Upper lobe of right lung (tissue), 1 donor: Measurements from ENCODE around the gene MECR. TPM values are rescaled to one million over a fixed set of nuclear protein-coding genes. Genes with fewer than 3 reads are reported as not detected.
"Not testable (repeated sequence)": the region's sequence is repeated elsewhere in the genome, so short reads cannot be mapped to it uniquely, and the experiment has no call there.

Experiments used
- ATAC-seq: fragments of 200-7000 bp; cut with Tn5 transposase; one replicate; pipeline ENCODE4 v1.9.1; 2020; ENCODE audit warnings: mild to moderate bottlenecking, moderate library complexity
- DNase-seq: peaks from one replicate; pipeline ENCODE4 v3.0.0-alpha.2; 2020
- H3K27ac ChIP-seq: fragments of 200-600 bp; one replicate; pipeline ENCODE4 v1.8.0; 2022
- H3K27me3 ChIP-seq: fragments of 200-600 bp; one replicate; pipeline ENCODE4 v1.8.0; 2022; ENCODE audit warnings: mild to moderate bottlenecking
- H3K36me3 ChIP-seq: fragments of 200-600 bp; one replicate; pipeline ENCODE4 v1.8.0; 2022
- H3K4me1 ChIP-seq: fragments of 200-600 bp; one replicate; pipeline ENCODE4 v1.8.0; 2022
- H3K4me3 ChIP-seq: fragments of 200-600 bp; one replicate; pipeline ENCODE4 v1.8.0; 2022; ENCODE audit warnings: mild to moderate bottlenecking
- H3K9me3 ChIP-seq: fragments of 200-600 bp; one replicate; pipeline ENCODE4 v1.8.0; 2022
- intact Hi-C: fragments of 100-400 bp; cut with DNase I; formaldehyde crosslinking; loops from one replicate; pipeline ENCODE4 v1.11.0; 2022
- total RNA-seq: library from RNA; stranded (reverse); fragmentation: NEBNext Ultra II Directional; extraction: Animal tissue kit (Norgen Biotek cat#: 25700); gene quantifications from one replicate; pipeline ENCODE4 v1.2.1, GENCODE V29; 2021
- TF ChIP-seq, protein P1 (sequence below): fragments of 200-600 bp; IDR thresholded peaks from one replicate; pipeline ENCODE4 v1.8.0; 2022; ENCODE audit warnings: antibody characterized with exemption
- donor health status: DM: no; HTN: yes; CAD: no; lungs with severe emphysema.

Gene MECR
- total RNA-seq, 1 donor from 2014 or later = 16.5 TPM

DNA sequence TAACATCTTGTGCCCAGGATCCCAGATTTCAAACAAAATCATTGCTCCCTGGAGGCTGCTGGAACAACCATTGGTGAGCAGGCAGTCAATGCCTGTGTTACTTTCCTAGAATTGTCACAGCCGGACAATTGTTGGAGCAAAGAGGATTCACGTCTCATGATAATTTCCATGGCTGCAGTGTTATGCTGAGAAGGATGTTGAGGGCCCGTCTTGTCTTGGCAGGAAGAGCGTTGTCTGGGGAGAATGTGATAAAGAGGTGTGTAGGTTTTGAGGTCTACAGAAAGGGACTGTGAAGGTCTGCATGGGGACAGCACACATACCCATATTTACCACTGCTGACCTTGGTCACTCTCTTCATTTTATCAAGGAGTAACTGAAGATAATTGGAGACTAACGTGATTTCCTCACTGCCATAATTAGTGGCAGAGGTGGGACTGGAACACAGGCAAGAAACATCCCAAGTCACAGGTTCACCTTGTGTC is 6.3 kb downstream of the MECR start:
- TF ChIP-seq, protein P1, sequence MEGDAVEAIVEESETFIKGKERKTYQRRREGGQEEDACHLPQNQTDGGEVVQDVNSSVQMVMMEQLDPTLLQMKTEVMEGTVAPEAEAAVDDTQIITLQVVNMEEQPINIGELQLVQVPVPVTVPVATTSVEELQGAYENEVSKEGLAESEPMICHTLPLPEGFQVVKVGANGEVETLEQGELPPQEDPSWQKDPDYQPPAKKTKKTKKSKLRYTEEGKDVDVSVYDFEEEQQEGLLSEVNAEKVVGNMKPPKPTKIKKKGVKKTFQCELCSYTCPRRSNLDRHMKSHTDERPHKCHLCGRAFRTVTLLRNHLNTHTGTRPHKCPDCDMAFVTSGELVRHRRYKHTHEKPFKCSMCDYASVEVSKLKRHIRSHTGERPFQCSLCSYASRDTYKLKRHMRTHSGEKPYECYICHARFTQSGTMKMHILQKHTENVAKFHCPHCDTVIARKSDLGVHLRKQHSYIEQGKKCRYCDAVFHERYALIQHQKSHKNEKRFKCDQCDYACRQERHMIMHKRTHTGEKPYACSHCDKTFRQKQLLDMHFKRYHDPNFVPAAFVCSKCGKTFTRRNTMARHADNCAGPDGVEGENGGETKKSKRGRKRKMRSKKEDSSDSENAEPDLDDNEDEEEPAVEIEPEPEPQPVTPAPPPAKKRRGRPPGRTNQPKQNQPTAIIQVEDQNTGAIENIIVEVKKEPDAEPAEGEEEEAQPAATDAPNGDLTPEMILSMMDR = no peak

DNA sequence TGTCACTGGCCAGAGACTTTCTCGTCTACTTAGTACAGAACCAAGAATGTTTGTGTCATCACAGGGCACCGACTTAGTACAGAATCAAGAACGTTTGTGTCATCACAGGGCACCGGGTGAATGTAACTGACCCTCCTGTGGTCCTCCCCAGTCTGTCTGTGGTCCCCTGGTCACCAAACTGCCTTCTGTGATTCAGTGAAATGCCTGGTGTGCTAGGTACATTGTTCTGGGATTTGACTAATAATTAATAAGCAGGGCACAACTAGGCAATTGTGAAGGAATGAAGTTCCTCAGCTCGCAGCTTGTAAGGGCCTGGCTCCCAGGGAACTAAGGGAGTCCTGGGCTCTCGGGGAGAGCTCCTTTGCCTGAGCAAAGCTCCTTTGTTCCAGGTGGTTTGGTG is 7.2 kb downstream of the MECR start:
- Histone ChIP-seq H3K27ac (no peak overlapping the region), H3K4me3 (no peak overlapping the region), H3K27me3 (no peaks in the 10 kb centered on the region), H3K9me3 (no peaks in the 10 kb centered on the region), H3K36me3 (peaks cover 24% of the 10 kb centered on the region), H3K4me1 (no peaks in the 10 kb centered on the region)
- intact Hi-C loops = no loop called here
- TF ChIP-seq, protein P1 = no peak
- no peak for DNase-seq
- no peak for ATAC-seq

More for the DNA sequence above, 6.3 kb downstream of the MECR start:
- H3K9me3 ChIP-seq = no peaks in the 10 kb centered on the region
- H3K36me3 ChIP-seq = peaks cover 24% of the 10 kb centered on the region
- no peak for ATAC-seq
- intact Hi-C loops = no loop called here
- H3K4me1 ChIP-seq = no peaks in the 10 kb centered on the region
- no peak overlapping the region for H3K27ac ChIP-seq
- no peak overlapping the region for H3K4me3 ChIP-seq
- DNase-seq = no peak
- no peaks in the 10 kb centered on the region for H3K27me3 ChIP-seq

DNA sequence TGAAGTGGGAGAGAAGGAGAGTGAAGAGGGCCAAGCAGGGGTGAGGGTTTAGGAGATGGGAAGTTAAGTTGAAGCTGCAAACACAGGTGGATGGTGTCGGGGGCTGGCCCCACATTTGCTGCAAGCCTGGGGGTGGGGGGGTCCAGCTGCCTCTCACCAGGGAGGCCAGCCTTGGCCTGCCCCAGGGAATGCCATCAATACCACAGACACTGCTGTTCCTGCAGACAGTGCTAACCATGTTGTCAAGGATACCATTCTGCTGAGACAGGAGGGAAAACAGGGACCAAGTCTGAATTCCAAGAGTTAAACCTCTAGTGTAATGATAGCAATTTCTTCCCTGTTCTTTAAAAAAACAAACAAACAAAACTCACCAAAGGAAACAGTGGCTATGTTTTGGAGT is 8.0 kb downstream of the MECR start:
- Histone ChIP-seq H3K4me1 (no peaks in the 10 kb centered on the region), H3K27me3 (no peaks in the 10 kb centered on the region), H3K9me3 (no peaks in the 10 kb centered on the region), H3K36me3 (peaks cover 24% of the 10 kb centered on the region), H3K27ac (no peak overlapping the region), H3K4me3 (no peak overlapping the region)
- no peak for DNase-seq
- no peak for ATAC-seq
- TF ChIP-seq, protein P1 = no peak
- intact Hi-C loops = no loop called here

DNA sequence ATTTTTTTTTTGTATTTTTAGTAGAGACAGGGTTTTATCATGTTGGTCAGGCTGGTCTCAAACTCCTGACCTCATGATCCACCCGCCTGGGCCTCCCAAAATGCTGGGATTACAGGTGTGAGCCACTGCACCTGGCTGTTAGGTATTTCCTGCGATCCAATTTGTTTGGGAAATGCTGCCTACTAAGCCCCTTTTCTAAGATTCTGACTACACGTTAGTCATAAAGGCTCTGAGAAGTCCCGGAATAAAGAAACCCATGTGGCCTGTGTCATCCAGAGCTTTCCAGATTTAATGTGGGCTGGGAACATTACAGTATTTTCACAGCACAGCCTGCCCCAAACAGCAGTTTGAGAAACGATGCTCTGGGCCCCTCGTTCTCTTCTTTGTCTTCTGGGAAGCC is 8.5 kb downstream of the MECR start:
- H3K4me3 ChIP-seq, ATAC-seq, H3K4me1 ChIP-seq, intact Hi-C loops, H3K27ac ChIP-seq, H3K9me3 ChIP-seq, H3K27me3 ChIP-seq, DNase-seq: not testable (repeated sequence)
- H3K36me3 ChIP-seq = peaks cover 24% of the 10 kb centered on the region

DNA sequence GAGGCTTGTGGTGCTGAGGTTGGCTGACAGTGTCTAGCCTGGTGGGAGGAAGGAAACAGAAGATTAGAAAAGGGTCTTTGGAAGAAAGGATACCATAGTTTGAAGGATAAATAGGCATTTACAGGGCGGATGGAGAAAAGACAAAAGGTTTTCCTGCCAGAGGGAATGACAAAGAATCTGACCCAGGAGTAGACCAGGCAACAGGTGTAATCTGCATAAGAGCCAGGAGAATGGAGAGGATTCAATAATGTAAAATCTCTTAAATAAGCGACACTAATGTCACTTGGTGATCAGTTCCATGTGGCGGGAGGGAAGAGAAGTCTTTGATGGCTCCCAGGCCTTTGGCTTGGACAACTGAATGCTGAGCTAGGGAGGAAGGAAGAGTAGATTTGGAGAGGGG is 9.4 kb downstream of the MECR start:
- ATAC-seq (no peak), DNase-seq (no peak)
- no peaks in the 10 kb centered on the region for H3K4me1 ChIP-seq
- H3K4me3 ChIP-seq = no peak overlapping the region
- H3K36me3 ChIP-seq = peaks cover 24% of the 10 kb centered on the region
- H3K9me3 ChIP-seq = no peaks in the 10 kb centered on the region
- TF ChIP-seq, protein P1 = no peak
- H3K27ac ChIP-seq = no peak overlapping the region
- intact Hi-C loops = no loop called here
- no peaks in the 10 kb centered on the region for H3K27me3 ChIP-seq

DNA sequence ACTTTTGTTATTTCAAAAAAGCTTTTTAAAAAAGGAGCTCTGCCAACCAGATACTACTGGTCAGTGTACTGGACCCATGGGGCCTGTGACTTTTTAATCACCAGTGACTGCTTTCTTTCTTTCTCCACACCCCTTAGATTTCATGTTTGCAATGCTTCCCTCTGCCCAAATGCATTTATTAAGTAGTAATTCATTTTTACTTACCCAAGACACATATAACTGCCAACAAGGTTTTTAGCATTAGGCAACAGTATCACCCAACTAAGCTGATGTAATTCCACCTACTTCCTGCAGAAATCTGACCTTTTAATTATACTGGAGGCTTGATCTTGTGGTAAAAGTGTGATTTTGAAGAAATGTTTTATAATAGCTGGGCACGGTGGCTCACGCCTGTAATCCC is 12.5 kb downstream of the MECR start:
- ATAC-seq = no peak
- Histone ChIP-seq H3K27ac (no peak overlapping the region), H3K27me3 (no peaks in the 10 kb centered on the region), H3K4me1 (no peaks in the 10 kb centered on the region), H3K36me3 (peaks cover 38% of the 10 kb centered on the region), H3K4me3 (no peak overlapping the region), H3K9me3 (no peaks in the 10 kb centered on the region)
- DNase-seq = no peak
- TF ChIP-seq, protein P1 = no peak
- intact Hi-C loops = no loop called here
